ENCODE data around the gene SLC51A.

SLC51A gene

GRCh38 chr3:196255776-196256175 lies 39.4 kb downstream of the SLC51A start:
- H3K9me3 ChIP-seq (ENCODE audit: control extremely low read depth in 1 of 5, control insufficient read depth in 4 of 5, insufficient read depth in 2 of 5, low read depth in 1 of 5, low read length in 4 of 5): no peaks in the 10 kb centered on the region
- ChIA-PET CTCF (interaction anchor here (1.1 to 1.6 kb wide), 3 partner anchors 27 to 266 kb away, joined by 3 to 5 read pairs (median 3); no protein-coding TSS in a partner anchor), POLR2A (no interaction called here)
- no peak for DNase-seq
- no peaks in the 10 kb centered on the region for H3K27me3 ChIP-seq (replicated peaks in 2 of 5; ENCODE audit: control insufficient read depth in 4 of 5, insufficient read depth in 5 of 5, low read length in 4 of 5)
- H3K36me3 ChIP-seq (ENCODE audit: control insufficient read depth in 4 of 4, insufficient read depth in 4 of 4, low read length in 3 of 4): peaks cover 0 to 21% (median 7%) of the 10 kb centered on the region in 4 experiments
- 83% methylated on average over 1 of the region's 1 CpG for WGBS (ENCODE audit: insufficient coverage)
- no peaks in the 10 kb centered on the region for H3K4me1 ChIP-seq (ENCODE audit: control extremely low read depth in 1 of 4, control insufficient read depth in 4 of 4, insufficient read depth in 4 of 4, low read length in 3 of 4)
- H3K27ac ChIP-seq (ENCODE audit: insufficient read depth in 1 of 2, low read depth in 1 of 2, low read length in 2 of 2, poor library complexity in 1 of 2, severe bottlenecking in 2 of 2): no peak overlapping the region
- H3K4me3 ChIP-seq (ENCODE audit: control insufficient read depth in 1 of 7, extremely low read depth in 1 of 7, insufficient read depth in 4 of 7, low read depth in 2 of 7, low read length in 6 of 7): no peak overlapping the region

DNA sequence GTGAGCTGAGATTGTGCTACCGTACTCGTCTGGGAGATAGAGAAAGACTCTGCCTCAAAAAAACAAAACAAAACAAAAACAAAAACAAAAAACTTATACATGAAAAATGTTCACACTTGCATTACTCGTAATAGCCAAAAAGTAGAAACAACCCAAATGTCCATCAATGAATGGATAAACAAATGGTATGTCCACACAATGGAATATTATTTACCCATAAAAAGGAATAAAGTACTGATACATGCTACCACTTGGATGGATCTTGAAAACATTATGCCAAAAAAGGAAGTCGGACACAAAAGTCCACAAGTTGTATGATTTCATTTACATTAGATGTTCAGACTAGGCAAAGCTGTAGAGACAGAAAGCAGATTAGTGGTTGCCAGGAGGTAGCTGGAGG lies 44.5 kb downstream of the SLC51A start:
- ChIA-PET CTCF (interaction anchor here (1.0 kb wide), 1 partner anchor 8 kb away, joined by 3 read pairs; no protein-coding TSS in a partner anchor), POLR2A (no interaction called here)
- Histone ChIP-seq H3K36me3 (ENCODE audit: control insufficient read depth in 4 of 4, insufficient read depth in 4 of 4, low read length in 3 of 4) (peaks cover 2 to 21% (median 10%) of the 10 kb centered on the region in 4 experiments), H3K27ac (ENCODE audit: insufficient read depth in 1 of 2, low read depth in 1 of 2, low read length in 2 of 2, poor library complexity in 1 of 2, severe bottlenecking in 2 of 2) (no peak overlapping the region), H3K4me3 (ENCODE audit: control insufficient read depth in 1 of 7, extremely low read depth in 1 of 7, insufficient read depth in 4 of 7, low read depth in 2 of 7, low read length in 6 of 7) (no peak overlapping the region), H3K9me3 (ENCODE audit: control extremely low read depth in 1 of 5, control insufficient read depth in 4 of 5, insufficient read depth in 2 of 5, low read depth in 1 of 5, low read length in 4 of 5) (no peaks in the 10 kb centered on the region), H3K27me3 (replicated peaks in 2 of 5; ENCODE audit: control insufficient read depth in 4 of 5, insufficient read depth in 5 of 5, low read length in 4 of 5) (no peaks in the 10 kb centered on the region), H3K4me1 (ENCODE audit: control extremely low read depth in 1 of 4, control insufficient read depth in 4 of 4, insufficient read depth in 4 of 4, low read length in 3 of 4) (no peaks in the 10 kb centered on the region)
- 100% methylated on average over 1 of the region's 4 CpGs for WGBS (ENCODE audit: insufficient coverage)
- no peak for DNase-seq

DNA sequence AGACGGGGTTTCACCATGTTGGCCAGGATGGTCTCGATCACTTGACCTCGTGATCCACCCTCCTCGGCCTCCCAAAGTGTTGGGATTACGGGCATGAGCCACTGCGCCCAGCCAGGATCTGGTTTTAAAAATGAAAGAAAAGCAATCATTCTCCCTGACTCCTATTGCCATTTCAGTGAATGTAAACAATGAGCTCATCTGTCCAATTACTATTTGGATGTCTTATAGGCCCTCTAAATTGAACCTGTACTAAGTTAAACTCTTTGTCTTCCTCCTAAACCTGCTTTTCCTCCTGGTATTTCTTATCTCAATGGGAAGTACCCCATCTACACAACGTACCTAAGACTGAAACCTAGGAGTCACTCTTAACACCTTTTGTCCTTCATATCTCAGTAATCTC lies 47.5 kb downstream of the SLC51A start:
- no peak overlapping the region for H3K27ac ChIP-seq (ENCODE audit: insufficient read depth in 1 of 2, low read depth in 1 of 2, low read length in 2 of 2, poor library complexity in 1 of 2, severe bottlenecking in 2 of 2)
- peaks cover 4 to 22% (median 19%) of the 10 kb centered on the region in 4 experiments for H3K36me3 ChIP-seq (ENCODE audit: control insufficient read depth in 4 of 4, insufficient read depth in 4 of 4, low read length in 3 of 4)
- CTCF ChIA-PET: interaction anchor here (1.7 kb wide), 1 partner anchor 10 kb away, joined by 4 read pairs; no protein-coding TSS in a partner anchor
- no peaks in the 10 kb centered on the region for H3K27me3 ChIP-seq (replicated peaks in 2 of 5; ENCODE audit: control insufficient read depth in 4 of 5, insufficient read depth in 5 of 5, low read length in 4 of 5)
- no peaks in the 10 kb centered on the region for H3K9me3 ChIP-seq (ENCODE audit: control extremely low read depth in 1 of 5, control insufficient read depth in 4 of 5, insufficient read depth in 2 of 5, low read depth in 1 of 5, low read length in 4 of 5)
- POLR2A ChIA-PET: interaction anchor here (0.6 to 0.8 kb wide), 2 partner anchors 12 to 29 kb away, joined by 3 read pairs; no protein-coding TSS in a partner anchor
- no peak overlapping the region for H3K4me3 ChIP-seq (ENCODE audit: control insufficient read depth in 1 of 7, extremely low read depth in 1 of 7, insufficient read depth in 4 of 7, low read depth in 2 of 7, low read length in 6 of 7)
- WGBS (ENCODE audit: insufficient coverage): 100% methylated on average over 6 of the region's 7 CpGs
- no peak for DNase-seq
- H3K4me1 ChIP-seq (ENCODE audit: control extremely low read depth in 1 of 4, control insufficient read depth in 4 of 4, insufficient read depth in 4 of 4, low read length in 3 of 4): no peaks in the 10 kb centered on the region

- CTCF ChIA-PET: interaction anchor here (0.6 to 1.4 kb wide), 3 partner anchors 15 to 255 kb away, joined by 3 to 4 read pairs (median 3); no protein-coding TSS in a partner anchor
- POLR2A ChIA-PET: interaction anchor here (0.7 kb wide), 1 partner anchor 673 kb away, joined by 3 read pairs; no protein-coding TSS in a partner anchor
- Histone ChIP-seq H3K27me3 (replicated peaks in 2 of 5; ENCODE audit: control insufficient read depth in 4 of 5, insufficient read depth in 5 of 5, low read length in 4 of 5) (no peaks in the 10 kb centered on the region), H3K4me1 (ENCODE audit: control extremely low read depth in 1 of 4, control insufficient read depth in 4 of 4, insufficient read depth in 4 of 4, low read length in 3 of 4) (no peaks in the 10 kb centered on the region), H3K9me3 (ENCODE audit: control extremely low read depth in 1 of 5, control insufficient read depth in 4 of 5, insufficient read depth in 2 of 5, low read depth in 1 of 5, low read length in 4 of 5) (no peaks in the 10 kb centered on the region), H3K27ac (ENCODE audit: insufficient read depth in 1 of 2, low read depth in 1 of 2, low read length in 2 of 2, poor library complexity in 1 of 2, severe bottlenecking in 2 of 2) (peak overlapping the region in 1 of 2 experiments; percentile 25), H3K4me3 (ENCODE audit: control insufficient read depth in 1 of 7, extremely low read depth in 1 of 7, insufficient read depth in 4 of 7, low read depth in 2 of 7, low read length in 6 of 7) (no peak overlapping the region), H3K36me3 (ENCODE audit: control insufficient read depth in 4 of 4, insufficient read depth in 4 of 4, low read length in 3 of 4) (peaks cover 3 to 43% (median 24%) of the 10 kb centered on the region in 4 experiments)
- WGBS (ENCODE audit: insufficient coverage): 47% methylated on average over 4 of the region's 9 CpGs
- DNase-seq: peak; percentile 8 to 51 (median 43)
These were observed 52.2 kb downstream of the SLC51A start for GRCh38 chr3:196268284-196269163.

GRCh38 chr3:196270499-196270898 lies 54.2 kb downstream of the SLC51A start:
- ChIA-PET POLR2A (no interaction called here), CTCF (interaction anchor here (0.6 kb wide), 1 partner anchor 11 kb away, joined by 3 read pairs; no protein-coding TSS in a partner anchor)
- H3K27me3 ChIP-seq (replicated peaks in 2 of 5; ENCODE audit: control insufficient read depth in 4 of 5, insufficient read depth in 5 of 5, low read length in 4 of 5): no peaks in the 10 kb centered on the region
- peaks cover 3 to 46% (median 20%) of the 10 kb centered on the region in 4 experiments for H3K36me3 ChIP-seq (ENCODE audit: control insufficient read depth in 4 of 4, insufficient read depth in 4 of 4, low read length in 3 of 4)
- WGBS (ENCODE audit: insufficient coverage): 100% methylated on average over 1 of the region's 5 CpGs
- DNase-seq: no peak
- H3K27ac ChIP-seq (ENCODE audit: insufficient read depth in 1 of 2, low read depth in 1 of 2, low read length in 2 of 2, poor library complexity in 1 of 2, severe bottlenecking in 2 of 2): no peak overlapping the region
- no peaks in the 10 kb centered on the region for H3K4me1 ChIP-seq (ENCODE audit: control extremely low read depth in 1 of 4, control insufficient read depth in 4 of 4, insufficient read depth in 4 of 4, low read length in 3 of 4)
- no peak overlapping the region for H3K4me3 ChIP-seq (ENCODE audit: control insufficient read depth in 1 of 7, extremely low read depth in 1 of 7, insufficient read depth in 4 of 7, low read depth in 2 of 7, low read length in 6 of 7)
- peaks cover 0 to 6% (median 0%) of the 10 kb centered on the region in 5 experiments for H3K9me3 ChIP-seq (ENCODE audit: control extremely low read depth in 1 of 5, control insufficient read depth in 4 of 5, insufficient read depth in 2 of 5, low read depth in 1 of 5, low read length in 4 of 5)

GRCh38 chr3:196272826-196273225 lies 56.5 kb downstream of the SLC51A start:
- no peak overlapping the region for H3K4me3 ChIP-seq (ENCODE audit: control insufficient read depth in 1 of 7, extremely low read depth in 1 of 7, insufficient read depth in 4 of 7, low read depth in 2 of 7, low read length in 6 of 7)
- H3K36me3 ChIP-seq (ENCODE audit: control insufficient read depth in 4 of 4, insufficient read depth in 4 of 4, low read length in 3 of 4): peaks cover 3 to 35% (median 10%) of the 10 kb centered on the region in 4 experiments
- ChIA-PET POLR2A (no interaction called here), CTCF (interaction anchor here (1.1 to 1.3 kb wide), 2 partner anchors 10 to 21 kb away, joined by 3 read pairs; no protein-coding TSS in a partner anchor)
- H3K4me1 ChIP-seq (ENCODE audit: control extremely low read depth in 1 of 4, control insufficient read depth in 4 of 4, insufficient read depth in 4 of 4, low read length in 3 of 4): peaks cover 0 to under 1% (median 0%) of the 10 kb centered on the region in 4 experiments
- peaks cover 0 to 6% (median 0%) of the 10 kb centered on the region in 5 experiments for H3K9me3 ChIP-seq (ENCODE audit: control extremely low read depth in 1 of 5, control insufficient read depth in 4 of 5, insufficient read depth in 2 of 5, low read depth in 1 of 5, low read length in 4 of 5)
- H3K27me3 ChIP-seq (replicated peaks in 2 of 5; ENCODE audit: control insufficient read depth in 4 of 5, insufficient read depth in 5 of 5, low read length in 4 of 5): no peaks in the 10 kb centered on the region
- whole genome bisulfite sequencing (ENCODE audit: insufficient coverage): 98% methylated on average over 14 of the region's 14 CpGs
- no peak for DNase-seq
- no peak overlapping the region for H3K27ac ChIP-seq (ENCODE audit: insufficient read depth in 1 of 2, low read depth in 1 of 2, low read length in 2 of 2, poor library complexity in 1 of 2, severe bottlenecking in 2 of 2)
